ENCODE measurements around the gene RHOB. TPM values are rescaled to one million over a fixed set of nuclear protein-coding genes. Genes with fewer than 3 reads are reported as not detected.
A peak's percentile ranks its signal among the peaks of the same experiment; 100 is the strongest.

The RHOB gene
- total and polyA plus RNA-seq, 2 of the 13 experiments (the other 11 are each of a cell fraction or from before 2014, with no cell fraction given): 192 to 268 TPM

DNA sequence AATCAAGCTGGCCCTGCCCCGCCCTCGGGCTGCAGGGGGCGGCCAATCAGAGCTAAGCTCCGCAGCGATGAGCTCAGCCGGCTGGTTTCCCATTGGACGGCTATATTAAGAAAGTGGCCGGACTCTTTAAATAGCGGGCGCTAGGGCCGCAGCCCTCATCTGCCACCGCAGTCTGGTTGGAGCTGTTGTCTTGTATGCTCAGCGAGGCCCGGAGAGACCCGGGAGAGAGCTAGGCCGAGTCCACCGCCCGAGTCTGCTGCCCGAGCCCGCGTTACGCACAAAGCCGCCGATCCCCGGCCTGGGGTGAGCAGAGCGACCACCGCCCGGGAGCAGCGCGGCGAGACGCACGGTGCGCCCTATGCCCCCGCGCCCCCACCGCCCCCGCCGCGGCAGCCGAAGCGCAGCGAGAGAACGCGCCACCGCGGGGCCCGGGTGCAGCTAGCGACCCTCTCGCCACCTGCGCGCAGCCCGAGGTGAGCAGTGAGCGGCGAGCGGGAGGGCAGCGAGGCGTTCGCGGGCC lies at the start of gene RHOB (continued):
- TF ChIP-seq POLR2G (IDR thresholded peaks at IDR 0.05; ENCODE audit: low read depth, low read length) (peak; percentile 100), ZNF136 (CRISPR knock-in tag; IDR thresholded peaks at IDR 0.05; ENCODE audit: low read depth) (no peak), SIN3A (IDR thresholded peaks at IDR 0.05; ENCODE audit: borderline replicate concordance, low read depth, low read length) (peak; percentile 98), SMC3 (IDR thresholded peaks at IDR 0.05; ENCODE audit: low read length) (no peak; the same call in 1 of the 2 replicates), SOX6 (IDR thresholded peaks at IDR 0.05) (no peak), SOX6 (CRISPR knock-in tag; IDR thresholded peaks at IDR 0.05) (peak; percentile 53), ZBTB7A (CRISPR knock-in tag; IDR thresholded peaks at IDR 0.05) (peak; percentile 58; the same call in 1 of the 2 replicates), RARA (CRISPR knock-in tag; IDR thresholded peaks at IDR 0.05) (peak; percentile 50), ZNF354B (CRISPR knock-in tag; IDR thresholded peaks at IDR 0.05) (no peak), ZNF746 (CRISPR knock-in tag; IDR thresholded peaks at IDR 0.05) (peak; percentile 72; the same call in 1 of the 2 replicates), DR1 (CRISPR knock-in tag; IDR thresholded peaks at IDR 0.05) (peak; percentile 100), ZNF615 (CRISPR knock-in tag; IDR thresholded peaks at IDR 0.05; ENCODE audit: borderline replicate concordance) (no peak), ZNF552 (CRISPR knock-in tag; IDR thresholded peaks at IDR 0.05; ENCODE audit: borderline replicate concordance) (peak; percentile 90; the same call in 1 of the 2 replicates), ZBTB42 (CRISPR knock-in tag; IDR thresholded peaks at IDR 0.05) (peak; percentile 87), ZNF367 (CRISPR knock-in tag; IDR thresholded peaks at IDR 0.05; ENCODE audit: borderline replicate concordance) (no peak; the same call in none of the 2 replicates), ZNF7 (CRISPR knock-in tag; IDR thresholded peaks at IDR 0.05) (no peak), CREB1 (IDR thresholded peaks at IDR 0.05) (no peak), CREB1 (CRISPR knock-in tag; IDR thresholded peaks at IDR 0.05) (no peak; the same call in 1 of the 2 replicates), SIX4 (CRISPR knock-in tag; IDR thresholded peaks at IDR 0.05) (no peak), ZNF510 (CRISPR knock-in tag; IDR thresholded peaks at IDR 0.05; ENCODE audit: low read depth) (peak; percentile 90; the same call in 1 of the 2 replicates), MYC (CRISPR knock-in tag; IDR thresholded peaks at IDR 0.05; ENCODE audit: borderline replicate concordance) (peak; percentile 64), HNF4G (IDR thresholded peaks at IDR 0.05; ENCODE audit: borderline replicate concordance, low read depth, low read length) (peak; percentile 47; the same call in 1 of the 2 replicates), HNF4G (CRISPR knock-in tag; IDR thresholded peaks at IDR 0.05; ENCODE audit: borderline replicate concordance, low read depth) (no peak; the same call in 1 of the 2 replicates), ZNF670 (CRISPR knock-in tag; IDR thresholded peaks at IDR 0.05; ENCODE audit: borderline replicate concordance) (peak; percentile 96; the same call in 1 of the 2 replicates), ATF6 (CRISPR knock-in tag; conservative IDR thresholded peaks at IDR 0.05) (0 out of 2 replicates have a peak, but pooled peaks have one; percentile 82), FOXC1 (CRISPR knock-in tag; IDR thresholded peaks at IDR 0.05; ENCODE audit: borderline replicate concordance) (no peak)
- TF ChIP-seq, protein P1, sequence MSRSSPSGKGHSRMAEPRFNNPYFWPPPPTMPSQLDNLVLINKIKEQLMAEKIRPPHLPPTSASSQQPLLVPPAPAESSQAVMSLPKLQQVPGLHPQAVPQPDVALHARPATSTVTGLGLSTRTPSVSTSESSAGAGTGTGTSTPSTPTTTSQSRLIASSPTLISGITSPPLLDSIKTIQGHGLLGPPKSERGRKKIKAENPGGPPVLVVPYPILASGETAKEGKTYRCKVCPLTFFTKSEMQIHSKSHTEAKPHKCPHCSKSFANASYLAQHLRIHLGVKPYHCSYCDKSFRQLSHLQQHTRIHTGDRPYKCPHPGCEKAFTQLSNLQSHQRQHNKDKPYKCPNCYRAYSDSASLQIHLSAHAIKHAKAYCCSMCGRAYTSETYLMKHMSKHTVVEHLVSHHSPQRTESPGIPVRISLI (CRISPR knock-in tag; IDR thresholded peaks at IDR 0.05; ENCODE audit: borderline replicate concordance): no peak
- TF ChIP-seq, protein P2, sequence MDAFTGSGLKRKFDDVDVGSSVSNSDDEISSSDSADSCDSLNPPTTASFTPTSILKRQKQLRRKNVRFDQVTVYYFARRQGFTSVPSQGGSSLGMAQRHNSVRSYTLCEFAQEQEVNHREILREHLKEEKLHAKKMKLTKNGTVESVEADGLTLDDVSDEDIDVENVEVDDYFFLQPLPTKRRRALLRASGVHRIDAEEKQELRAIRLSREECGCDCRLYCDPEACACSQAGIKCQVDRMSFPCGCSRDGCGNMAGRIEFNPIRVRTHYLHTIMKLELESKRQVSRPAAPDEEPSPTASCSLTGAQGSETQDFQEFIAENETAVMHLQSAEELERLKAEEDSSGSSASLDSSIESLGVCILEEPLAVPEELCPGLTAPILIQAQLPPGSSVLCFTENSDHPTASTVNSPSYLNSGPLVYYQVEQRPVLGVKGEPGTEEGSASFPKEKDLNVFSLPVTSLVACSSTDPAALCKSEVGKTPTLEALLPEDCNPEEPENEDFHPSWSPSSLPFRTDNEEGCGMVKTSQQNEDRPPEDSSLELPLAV (CRISPR knock-in tag; conservative IDR thresholded peaks at IDR 0.05; ENCODE audit: low read depth): no peak
